ENCODE data around the gene KITLG. TPM values are rescaled to one million over a fixed set of nuclear protein-coding genes. Genes with fewer than 3 reads are reported as not detected.

The KITLG gene
- total RNA-seq, 1 experiment from 2014 or later = 11.7 TPM

DNA sequence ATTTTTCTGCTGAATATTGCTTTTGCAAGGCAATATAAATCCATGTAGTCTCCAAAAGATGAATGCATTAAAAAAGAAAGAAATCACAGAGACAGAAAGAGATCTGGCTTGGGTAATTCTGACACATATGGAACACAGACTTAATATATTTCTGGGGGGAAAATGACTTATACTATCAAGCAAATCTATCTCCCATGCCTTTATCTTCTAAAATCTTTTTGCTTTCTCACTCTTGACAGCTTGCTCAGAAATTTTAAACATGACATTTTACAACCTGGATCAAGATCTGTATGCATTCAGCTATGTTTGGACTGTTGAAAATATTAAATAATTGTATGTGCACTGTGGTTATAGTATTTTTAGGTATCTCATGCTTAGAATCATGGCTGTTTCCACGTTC is 73.0 kb downstream of the KITLG start:
- no peak overlapping the region for H3K27ac Mint-ChIP-seq
- Histone ChIP-seq H3K14ac (ENCODE audit: insufficient read depth, low read length) (no peak overlapping the region), H4K5ac (ENCODE audit: insufficient read length, low read depth, low read length) (no peak overlapping the region), H2BK120ac (ENCODE audit: low read depth, low read length, poor library complexity, severe bottlenecking) (no peak overlapping the region), H4K8ac (replicated peaks; ENCODE audit: insufficient read length, low read depth, low read length) (no peak overlapping the region), H3K9me3 (ENCODE audit: control insufficient read depth, low read depth, low read length) (no peaks in the 10 kb centered on the region), H3K23me2 (ENCODE audit: insufficient read length, low read depth, low read length, poor library complexity, severe bottlenecking) (no peaks in the 10 kb centered on the region), H2BK5ac (ENCODE audit: insufficient read length, low read length) (no peak overlapping the region), H2AFZ (ENCODE audit: low read length) (no peak overlapping the region), H2BK12ac (ENCODE audit: insufficient read length, low read depth, low read length) (no peak overlapping the region), H3K23ac (ENCODE audit: insufficient read length, low read depth, low read length) (no peak overlapping the region), H2BK20ac (ENCODE audit: low read depth, low read length, poor library complexity, severe bottlenecking) (no peak overlapping the region), H3K79me2 (ENCODE audit: insufficient read depth, low read length) (no peaks in the 10 kb centered on the region), H2AK5ac (ENCODE audit: insufficient read length, low read length) (no peak overlapping the region), H3T11ph (ENCODE audit: low read length) (no peak overlapping the region), H3K56ac (ENCODE audit: insufficient read length, low read depth, low read length) (no peak overlapping the region), H4K91ac (ENCODE audit: insufficient read length, low read depth, low read length) (no peak overlapping the region), H3K4ac (ENCODE audit: low read depth, low read length) (no peak overlapping the region), H3K27me3 (ENCODE audit: insufficient read depth, low read length) (no peaks in the 10 kb centered on the region), H2BK15ac (ENCODE audit: low read depth, low read length) (no peak overlapping the region), H4K20me1 (ENCODE audit: control insufficient read depth, insufficient read depth, insufficient read length) (no peaks in the 10 kb centered on the region), H3K4me2 (ENCODE audit: insufficient read depth, insufficient read length, low read length) (no peak overlapping the region), H3K79me1 (ENCODE audit: insufficient read depth, low read depth, low read length, poor library complexity, severe bottlenecking) (no peaks in the 10 kb centered on the region), H3K4me1 (ENCODE audit: insufficient read depth, low read length) (no peaks in the 10 kb centered on the region), H3K27ac (ENCODE audit: insufficient read length, low read depth, low read length) (no peak overlapping the region), H3K18ac (ENCODE audit: insufficient read length, low read depth, low read length) (no peak overlapping the region), H3K9ac (ENCODE audit: extremely low read depth, insufficient read length, low read length) (no peak overlapping the region)
- H3K4me1 Mint-ChIP-seq = peaks cover 9 to 15% of the 10 kb centered on the region in 2 experiments
- no peak overlapping the region for H3K4me3 Mint-ChIP-seq
- H3K36me3 Mint-ChIP-seq (ENCODE audit: insufficient read depth in 1 of 3, low read depth in 3 of 3) = peaks cover 0 to 9% (median 0%) of the 10 kb centered on the region in 3 experiments; a peak in 2 of 7 replicates
- H3K27me3 Mint-ChIP-seq (ENCODE audit: low read depth) = no peaks in the 10 kb centered on the region
- H3K9me3 Mint-ChIP-seq = no peaks in the 10 kb centered on the region
- no peak for TF ChIP-seq CTCF (conservative IDR thresholded peaks at IDR 0.05)
- no CpG with 5 or more reads among the region's 1 CpG for WGBS (ENCODE audit: extremely low coverage, insufficient read length, low lambda C conversion rate)
- DNase-seq = no peak

All from H9 (cell line).